Measurements from ENCODE around the gene SPSB3.
"Not testable (repeated sequence)": the region's sequence is repeated elsewhere in the genome, so short reads cannot be mapped to it uniquely, and the experiment has no call there.

Gene SPSB3

GRCh38 chr16:1734816-1735215, 47.6 kb downstream of the SPSB3 start:
- no peak for DNase-seq

DNA sequence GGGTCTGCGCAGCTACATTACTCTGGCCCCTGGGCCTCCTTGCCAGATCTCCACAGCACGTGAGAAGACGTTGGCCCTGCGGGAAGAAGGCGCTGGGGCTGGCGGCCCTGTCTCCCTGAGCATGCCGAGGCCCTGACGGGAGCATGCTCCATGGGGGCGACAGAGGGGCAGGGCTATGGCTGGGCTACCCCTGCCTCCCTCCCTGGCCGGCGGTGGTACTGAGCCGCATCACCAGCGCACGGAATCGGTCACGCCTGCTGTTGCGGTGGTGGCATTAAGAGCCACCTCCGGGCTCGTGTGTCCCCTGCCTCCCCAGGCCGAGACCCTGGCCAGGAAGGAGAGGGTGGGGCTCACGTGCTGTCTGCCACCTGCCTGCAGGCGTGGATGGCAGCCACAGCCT, 48.2 kb downstream of the SPSB3 start:
- DNase-seq, result no peak

GRCh38 chr16:1732551-1732987, 49.8 kb downstream of the SPSB3 start:
- not testable (repeated sequence) for DNase-seq

DNA sequence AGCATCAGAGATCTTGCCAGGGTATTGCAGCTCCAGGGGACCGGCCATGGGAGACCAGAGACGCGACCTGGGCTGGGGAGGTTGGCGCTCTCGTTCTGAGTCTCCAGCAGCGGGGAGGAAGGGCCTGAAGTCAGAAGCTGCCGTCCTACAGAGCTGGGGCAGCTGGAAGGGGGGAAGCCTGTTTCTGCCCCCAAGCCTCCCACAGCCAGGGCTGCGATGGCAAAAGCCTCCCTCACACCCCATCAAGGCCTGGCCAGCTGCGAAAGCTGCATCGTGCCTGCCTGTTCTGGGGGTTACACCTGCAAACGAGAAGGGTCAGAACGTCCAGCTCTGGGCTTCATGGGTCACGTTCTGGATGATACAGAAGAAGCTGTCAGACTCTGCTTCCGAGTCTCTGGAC, 50.3 kb downstream of the SPSB3 start:
- no peak for DNase-seq

DNA sequence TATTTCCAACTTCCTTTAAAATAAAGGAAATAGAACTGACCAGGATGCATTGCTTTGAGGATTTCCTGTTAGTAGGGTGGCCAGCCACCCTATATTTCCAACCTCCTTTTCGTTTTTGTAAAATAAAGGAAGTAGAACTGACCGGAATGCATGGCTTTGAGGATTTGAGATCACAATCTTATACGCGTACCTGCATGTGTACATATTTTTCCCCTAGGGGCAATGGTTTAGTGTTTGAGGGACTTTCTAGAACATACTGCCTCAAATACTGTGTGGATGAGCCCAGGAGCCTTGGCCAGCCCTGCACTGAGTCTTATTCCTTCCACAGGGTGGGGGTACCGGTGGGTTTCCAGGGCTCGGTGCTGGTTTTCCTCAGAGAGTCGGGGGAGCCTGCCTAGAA, 50.8 kb downstream of the SPSB3 start:
- DNase-seq, result no peak

GRCh38 chr16:1731073-1731472, 51.3 kb downstream of the SPSB3 start:
- no peak for DNase-seq

DNA sequence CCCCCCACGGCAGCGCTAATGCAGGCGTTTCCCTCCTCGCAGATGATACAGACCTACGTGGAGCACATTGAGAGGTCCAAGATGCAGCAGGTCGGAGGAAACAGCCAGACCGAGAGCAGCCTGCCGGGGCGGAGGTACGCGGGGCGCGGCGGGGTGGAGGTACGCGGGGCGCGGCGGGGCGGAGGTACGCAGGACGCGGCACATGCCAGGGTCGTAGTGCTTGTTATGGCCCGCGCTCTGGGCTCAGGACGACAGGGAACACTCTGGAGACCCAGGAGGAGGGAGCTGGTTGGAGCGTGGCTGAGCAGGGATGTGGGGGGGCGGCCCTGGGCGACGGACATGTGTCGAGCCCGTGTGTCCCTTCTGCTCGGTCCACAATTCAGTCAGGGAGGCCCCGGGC, 52.9 kb downstream of the SPSB3 start:
- DNase-seq, result no peak

- DNase-seq, result no peak
These were observed 53.3 kb downstream of the SPSB3 start for GRCh38 chr16:1729026-1729425.

GRCh38 chr16:1727651-1728624, 54.4 kb downstream of the SPSB3 start:
- DNase-seq, result no peak
